CD14-positive monocyte (primary cell): ENCODE measurements around the gene APBA2. TPM values are rescaled to one million over a fixed set of nuclear protein-coding genes. Genes with fewer than 3 reads are reported as not detected.

Experiments
- DNase-seq, 3 donors: peaks; one replicate each; pipeline ENCODE4 v3.0.0-alpha.2; 2011 to 2022
- H2AFZ ChIP-seq: 2 replicates; pipeline ENCODE4 v1.6.0; 2012; ENCODE audit warnings: mild to moderate bottlenecking, low read depth, low read length, inconsistent platforms; ENCODE audit not compliant: insufficient read depth, poor library complexity, severe bottlenecking
- H3K27ac ChIP-seq, 2 donors: 1 replicate in 1 of 2; 2 replicates in 1 of 2; pipeline ENCODE4 v1.5.1; 2012 to 2013; ENCODE audit warnings: low read length in 2 of 2, control low read depth in 1 of 2, inconsistent platforms in 1 of 2, low read depth in 1 of 2, mild to moderate bottlenecking in 1 of 2
- H3K27me3 ChIP-seq, 2 donors: one replicate each; pipeline versions ENCODE4 v1.6.0 to v1.6.1; 2011 to 2013; ENCODE audit warnings: low read length in 2 of 2; ENCODE audit not compliant: control insufficient read depth in 2 of 2, insufficient read depth in 2 of 2
- H3K36me3 ChIP-seq, 2 donors: replicated peaks in 1 of 2; 1 replicate in 1 of 2; 2 replicates in 1 of 2; pipeline versions ENCODE4 v1.5.1 to v1.6.1; 2012 to 2013; ENCODE audit warnings: low read length in 2 of 2, control low read depth in 1 of 2, inconsistent platforms in 1 of 2, mild to moderate bottlenecking in 1 of 2; ENCODE audit not compliant: insufficient read depth in 2 of 2, control insufficient read depth in 1 of 2
- H3K4me1 ChIP-seq, 2 donors: 1 replicate in 1 of 2; 2 replicates in 1 of 2; pipeline versions ENCODE4 v1.5.1 to v1.6.1; 2012 to 2013; ENCODE audit warnings: low read length in 2 of 2, control low read depth in 1 of 2, inconsistent platforms in 1 of 2, mild to moderate bottlenecking in 1 of 2, moderate library complexity in 1 of 2; ENCODE audit not compliant: insufficient read depth in 2 of 2, control insufficient read depth in 1 of 2
- H3K4me2 ChIP-seq: replicated peaks from 2 replicates; pipeline ENCODE3; 2012; ENCODE audit warnings: low read length, moderate library complexity, mild to moderate bottlenecking; ENCODE audit not compliant: poor library complexity, severe bottlenecking; ENCODE audit errors: extremely low read depth
- H3K4me3 ChIP-seq, 3 experiments: fragments of 200-600 bp in 1 of 3; sonication (generic) in 1 of 3; replicated peaks in 1 of 3; 1 replicate in 2 of 3; 2 replicates in 1 of 3; pipeline ENCODE4 v1.5.1; 2011 to 2013; ENCODE audit warnings: low read length in 3 of 3, mild to moderate bottlenecking in 3 of 3, control low read depth in 2 of 3, low read depth in 2 of 3, inconsistent platforms in 1 of 3, moderate library complexity in 1 of 3
- H3K79me2 ChIP-seq: 2 replicates; pipeline ENCODE4 v1.6.0; 2012; ENCODE audit warnings: mild to moderate bottlenecking, control low read depth, inconsistent platforms, low read length, moderate library complexity; ENCODE audit not compliant: insufficient read depth
- H3K9ac ChIP-seq: 2 replicates; pipeline ENCODE4 v1.6.0; 2017; ENCODE audit warnings: low read length, mild to moderate bottlenecking; ENCODE audit not compliant: insufficient read depth, poor library complexity, severe bottlenecking
- H3K9me3 ChIP-seq, 2 donors: replicated peaks in 1 of 2; 1 replicate in 1 of 2; 2 replicates in 1 of 2; pipeline versions ENCODE4 v1.5.1 to v1.6.1; 2012 to 2013; ENCODE audit warnings: low read length in 2 of 2, control low read depth in 1 of 2; ENCODE audit not compliant: control insufficient read depth in 1 of 2, insufficient read depth in 1 of 2
- H4K20me1 ChIP-seq: 2 replicates; pipeline ENCODE4 v1.6.0; 2012; ENCODE audit warnings: mild to moderate bottlenecking, low read length, control low read depth, moderate library complexity; ENCODE audit not compliant: insufficient read depth
- H3K27ac Mint-ChIP-seq, 7 donors: one replicate each; pipeline ENCODE4 v1.8.0; 2020; ENCODE audit warnings: mild to moderate bottlenecking in 7 of 7, mixed read lengths in 7 of 7, moderate library complexity in 6 of 7, inconsistent platforms in 2 of 7
- H3K27me3 Mint-ChIP-seq, 3 donors: one replicate each; pipeline ENCODE4 v1.8.0; 2021 to 2022; ENCODE audit warnings: low read depth in 3 of 3, mild to moderate bottlenecking in 3 of 3, mixed read lengths in 3 of 3, moderate library complexity in 3 of 3, inconsistent platforms in 1 of 3
- H3K36me3 Mint-ChIP-seq, 2 donors: one replicate each; pipeline ENCODE4 v1.8.0; 2020; ENCODE audit warnings: mixed read lengths in 2 of 2, inconsistent platforms in 1 of 2, mild to moderate bottlenecking in 1 of 2
- H3K4me1 Mint-ChIP-seq: one replicate; pipeline ENCODE4 v1.8.0; 2020; ENCODE audit warnings: mild to moderate bottlenecking, mixed read lengths
- H3K4me3 Mint-ChIP-seq, 2 donors: one replicate each; pipeline ENCODE4 v1.8.0; 2020; ENCODE audit warnings: mild to moderate bottlenecking in 2 of 2, mixed read lengths in 2 of 2, moderate library complexity in 1 of 2
- H3K9me3 Mint-ChIP-seq, 7 donors: one replicate each; pipeline ENCODE4 v1.8.0; 2020 to 2022; ENCODE audit warnings: mixed read lengths in 7 of 7, mild to moderate bottlenecking in 6 of 7, moderate library complexity in 6 of 7, inconsistent platforms in 2 of 7
- CTCF ChIP-seq: fragments of 200-600 bp; IDR thresholded peaks from one replicate; pipeline ENCODE4 v1.8.0; 2022; ENCODE audit warnings: antibody characterized with exemption, mild to moderate bottlenecking
- WGBS: methylation state at CpG from one replicate; pipeline ENCODE4 v1.1.5; 2013; ENCODE audit warnings: missing lambda C conversion rate; ENCODE audit not compliant: insufficient coverage; 5-methylcytosine and 5-hydroxymethylcytosine counted together
- intact Hi-C, 2 donors: fragments of 100-400 bp; cut with micrococcal nuclease; formaldehyde crosslinking; loops; one replicate each; pipeline versions ENCODE4 v1.15.0 to v1.15.1; 2023
- polyA plus RNA-seq, 3 donors: library from polyadenylated mRNA; depleted of rRNA in 1 of 3; unstranded in 2 of 3; stranded (reverse) in 1 of 3; fragments of 300-500 nt in 2 of 3; fragments of >200 nt in 1 of 3; fragmentation: Illumina TruSeq in 2 of 3; gene quantifications; 1 replicate in 2 of 3; 2 replicates in 1 of 3; pipeline ENCODE4 v1.2.3, GENCODE V29; 2012 to 2021

The APBA2 gene
- polyA plus RNA-seq, 3 donors, result 0.30 TPM; not detected in 2

GRCh38 chr15:28886431-28887338 is 911 bp downstream of the APBA2 start:
- 8% methylated on average over 49 of the region's 61 CpGs for WGBS
- no peak for TF ChIP-seq CTCF
- H3K9me3 Mint-ChIP-seq, result peaks cover 0 to 5% (median 2%) of the 10 kb centered on the region in 7 donors
- Histone ChIP-seq H3K9ac (no peak overlapping the region), H2AFZ (no peak overlapping the region), H3K36me3 (no peaks in the 10 kb centered on the region), H3K27me3 (peaks cover 14 to 39% of the 10 kb centered on the region in 2 donors), H3K27ac (no peak overlapping the region), H3K9me3 (peaks cover 0 to 4% of the 10 kb centered on the region in 2 donors), H3K4me1 (peaks cover 0 to 3% of the 10 kb centered on the region in 2 donors), H3K79me2 (no peaks in the 10 kb centered on the region), H3K4me2 (peak overlapping the region; percentile 46), H3K4me3 (no peak overlapping the region), H4K20me1 (no peaks in the 10 kb centered on the region)
- peaks cover 10% of the 10 kb centered on the region for H3K4me1 Mint-ChIP-seq
- DNase-seq, result no peak
- peaks cover 39 to 57% (median 45%) of the 10 kb centered on the region in 3 donors for H3K27me3 Mint-ChIP-seq
- intact Hi-C loops, result no loop called here
- no peaks in the 10 kb centered on the region for H3K36me3 Mint-ChIP-seq
- H3K27ac Mint-ChIP-seq, result peak overlapping the region in 1 of 7 donors; percentile 50
- H3K4me3 Mint-ChIP-seq, result peak overlapping the region in 1 of 2 donors; percentile 68

- peaks cover 0 to 5% (median 2%) of the 10 kb centered on the region in 7 donors for H3K9me3 Mint-ChIP-seq
Observed at GRCh38 chr15:28887339-28888174, 1.8 kb downstream of the APBA2 start.

More at GRCh38 chr15:28887339-28888174, 1.8 kb downstream of the APBA2 start:
- Histone ChIP-seq H3K4me1 (peaks cover 0 to 3% of the 10 kb centered on the region in 2 donors), H3K36me3 (no peaks in the 10 kb centered on the region), H3K9ac (no peak overlapping the region), H3K9me3 (peaks cover 0 to 4% of the 10 kb centered on the region in 2 donors), H3K27ac (no peak overlapping the region), H4K20me1 (no peaks in the 10 kb centered on the region), H3K4me2 (no peak overlapping the region), H3K4me3 (no peak overlapping the region), H3K79me2 (no peaks in the 10 kb centered on the region), H2AFZ (no peak overlapping the region), H3K27me3 (peaks cover 14 to 39% of the 10 kb centered on the region in 2 donors)
- DNase-seq, result no peak
- peaks cover 10% of the 10 kb centered on the region for H3K4me1 Mint-ChIP-seq
- H3K27ac Mint-ChIP-seq, result no peak overlapping the region
- peaks cover 39 to 55% (median 45%) of the 10 kb centered on the region in 3 donors for H3K27me3 Mint-ChIP-seq
- no peak for TF ChIP-seq CTCF
- 83% methylated on average over 12 of the region's 17 CpGs for WGBS
- intact Hi-C loops, result no loop called here
- no peaks in the 10 kb centered on the region for H3K36me3 Mint-ChIP-seq
- peak overlapping the region in 1 of 2 donors; percentile 68 for H3K4me3 Mint-ChIP-seq
